H1 (cell line): ENCODE data around the gene XDH. TPM values are rescaled to one million over a fixed set of nuclear protein-coding genes. Genes with fewer than 3 reads are reported as not detected.

ENCODE experiments used
- CTCF ChIA-PET: fragments of 300-600 bp; sonication (Branson Sonifier 250); formaldehyde crosslinking; loops from one replicate; lab custom pipeline; 2021; ENCODE audit not compliant: partially characterized antibody; lab: Charles Lee
- POLR2A ChIA-PET: fragments of 300-600 bp; sonication (Branson Sonifier 250); formaldehyde crosslinking; loops from one replicate; lab custom pipeline; 2021; ENCODE audit warnings: inconsistent platforms; ENCODE audit not compliant: partially characterized antibody; lab: Charles Lee
- DNase-seq, 2 experiments: peaks; one replicate each; pipeline versions ENCODE4 v3.0.0 to v3.0.0-alpha.2; 2010 to 2022; ENCODE audit warnings: low spot score in 2 of 2, low read depth in 1 of 2, mixed read lengths in 1 of 2
- FAIRE-seq: peaks from 2 replicates; lab custom pipeline; 2011; peaks lifted over from hg19 to GRCh38; lab: Jason Lieb, UNC
- H2AFZ ChIP-seq: 2 replicates; pipeline ENCODE4 v1.8.1; 2012; ENCODE audit warnings: low read length, inconsistent platforms
- H2AK5ac ChIP-seq: 2 replicates; pipeline ENCODE4 v1.6.1; 2013; ENCODE audit warnings: low read depth, low read length
- H2BK120ac ChIP-seq: replicated peaks from 2 replicates; pipeline ENCODE3; 2013; ENCODE audit warnings: low read depth, low read length, inconsistent platforms
- H2BK12ac ChIP-seq: 2 replicates; pipeline ENCODE4 v1.6.1; 2013; ENCODE audit warnings: low read depth, low read length
- H2BK15ac ChIP-seq: 2 replicates; pipeline ENCODE4 v1.6.1; 2013; ENCODE audit warnings: low read length
- H2BK20ac ChIP-seq: 2 replicates; pipeline ENCODE4 v1.6.1; 2013; ENCODE audit warnings: low read length
- H2BK5ac ChIP-seq: 2 replicates; pipeline ENCODE4 v1.6.1; 2013; ENCODE audit warnings: low read depth, low read length
- H3K14ac ChIP-seq: 2 replicates; pipeline ENCODE4 v1.6.1; 2013; ENCODE audit warnings: inconsistent platforms; ENCODE audit not compliant: insufficient read length
- H3K18ac ChIP-seq: 2 replicates; pipeline ENCODE4 v1.6.1; 2013; ENCODE audit warnings: low read length; ENCODE audit errors: extremely low read depth
- H3K23ac ChIP-seq: 2 replicates; pipeline ENCODE4 v1.6.1; 2013; ENCODE audit warnings: inconsistent platforms; ENCODE audit not compliant: insufficient read length
- H3K23me2 ChIP-seq: 2 replicates; pipeline ENCODE4 v1.6.1; 2013; ENCODE audit warnings: low read depth, low read length
- H3K27ac ChIP-seq: 2 replicates; pipeline ENCODE4 v1.6.1; 2011; ENCODE audit warnings: low read depth, low read length, inconsistent platforms
- H3K27me3 ChIP-seq, 4 experiments: replicated peaks in 1 of 4; 1 replicate in 1 of 4; 2 replicates in 3 of 4; pipeline versions ENCODE4 v1.6.1 to v1.8.1; 2011 to 2013; ENCODE audit warnings: low read length in 3 of 4, mild to moderate bottlenecking in 3 of 4, inconsistent platforms in 2 of 4, mixed read lengths in 2 of 4, moderate library complexity in 1 of 4; ENCODE audit not compliant: control insufficient read depth in 3 of 4, insufficient read depth in 3 of 4; ENCODE audit errors: extremely low read depth in 1 of 4
- H3K36me3 ChIP-seq, 4 experiments: 2 replicates each; pipeline versions ENCODE4 v1.6.1 to v1.8.1; 2011 to 2013; ENCODE audit warnings: mild to moderate bottlenecking in 4 of 4, low read length in 3 of 4, moderate library complexity in 2 of 4, control low read depth in 1 of 4, inconsistent platforms in 1 of 4; ENCODE audit not compliant: insufficient read depth in 4 of 4, control insufficient read depth in 2 of 4
- H3K4ac ChIP-seq: replicated peaks from 2 replicates; pipeline ENCODE3; 2013; ENCODE audit warnings: low read length, low read depth, mixed read lengths, inconsistent platforms; ENCODE audit not compliant: insufficient read length
- H3K4me1 ChIP-seq, 4 experiments: replicated peaks in 1 of 4; 1 replicate in 1 of 4; 2 replicates in 3 of 4; pipeline versions ENCODE4 v1.6.1 to v1.8.1; 2011 to 2013; ENCODE audit warnings: low read length in 3 of 4, inconsistent platforms in 2 of 4, mixed read lengths in 1 of 4; ENCODE audit not compliant: insufficient read depth in 4 of 4, control insufficient read depth in 3 of 4
- H3K4me2 ChIP-seq, 2 experiments: 2 replicates each; pipeline versions ENCODE4 v1.6.1 to v1.8.1; 2011 to 2013; ENCODE audit warnings: low read depth in 2 of 2, low read length in 2 of 2, control low read depth in 1 of 2, inconsistent platforms in 1 of 2, mild to moderate bottlenecking in 1 of 2; ENCODE audit not compliant: insufficient read depth in 1 of 2
- H3K4me3 ChIP-seq, 4 experiments: fragments of 200-600, 300-600 bp in 1 of 4; sonication (generic), shearing (Covaris generic), sonication (Bioruptor Twin) in 1 of 4; 2 replicates each; pipeline versions ENCODE4 v1.5.1 to v1.8.1; 2011 to 2016; ENCODE audit warnings: low read length in 4 of 4, low read depth in 3 of 4, control low read depth in 2 of 4, inconsistent platforms in 2 of 4, mild to moderate bottlenecking in 2 of 4, mixed read lengths in 1 of 4, moderate library complexity in 1 of 4; ENCODE audit not compliant: insufficient read depth in 2 of 4; ENCODE audit errors: extremely low read depth in 1 of 4
- H3K56ac ChIP-seq: replicated peaks from 2 replicates; pipeline ENCODE3; 2013; ENCODE audit warnings: low read depth, mild to moderate bottlenecking, mixed read lengths, low read length, inconsistent platforms; ENCODE audit not compliant: insufficient read length
- H3K79me1 ChIP-seq: 2 replicates; pipeline ENCODE4 v1.6.1; 2013; ENCODE audit warnings: low read depth, low read length, control low read depth
- H3K79me2 ChIP-seq, 2 experiments: 2 replicates each; pipeline versions ENCODE4 v1.6.1 to v1.8.1; 2012 to 2013; ENCODE audit warnings: low read length in 2 of 2, mild to moderate bottlenecking in 2 of 2, inconsistent platforms in 1 of 2; ENCODE audit not compliant: insufficient read depth in 2 of 2, control insufficient read depth in 1 of 2
- H3K9ac ChIP-seq, 4 experiments: replicated peaks in 1 of 4; 1 replicate in 1 of 4; 2 replicates in 3 of 4; pipeline versions ENCODE4 v1.6.1 to v1.8.1; 2011 to 2013; ENCODE audit warnings: low read depth in 3 of 4, low read length in 3 of 4, control low read depth in 2 of 4, mild to moderate bottlenecking in 2 of 4, moderate library complexity in 2 of 4, inconsistent platforms in 1 of 4; ENCODE audit errors: extremely low read depth in 1 of 4
- H3K9me3 ChIP-seq, 2 experiments: 2 replicates each; pipeline versions ENCODE4 v1.6.1 to v1.8.1; 2012 to 2013; ENCODE audit warnings: mild to moderate bottlenecking in 2 of 2, moderate library complexity in 2 of 2, control low read depth in 1 of 2, inconsistent platforms in 1 of 2, low read depth in 1 of 2, low read length in 1 of 2, mixed read lengths in 1 of 2; ENCODE audit not compliant: insufficient read depth in 2 of 2
- H4K20me1 ChIP-seq, 2 experiments: replicated peaks in 1 of 2; 2 replicates each; pipeline versions ENCODE3 to v1.8.1; 2011 to 2013; ENCODE audit warnings: inconsistent platforms in 2 of 2, low read length in 2 of 2, mild to moderate bottlenecking in 1 of 2; ENCODE audit not compliant: insufficient read depth in 2 of 2, control insufficient read depth in 1 of 2
- H4K5ac ChIP-seq: 2 replicates; pipeline ENCODE4 v1.6.1; 2013; ENCODE audit warnings: low read length, low read depth, mixed read lengths, inconsistent platforms; ENCODE audit not compliant: insufficient read length
- H4K8ac ChIP-seq: 2 replicates; pipeline ENCODE4 v1.8.0; 2013; ENCODE audit warnings: mild to moderate bottlenecking, moderate library complexity, low read length, inconsistent platforms; ENCODE audit not compliant: insufficient read depth; ENCODE audit errors: extremely low read depth
- H4K91ac ChIP-seq: replicated peaks from 2 replicates; pipeline ENCODE3; 2013; ENCODE audit warnings: low read length, mixed read lengths, inconsistent platforms; ENCODE audit not compliant: insufficient read length
- ATF2 ChIP-seq: IDR thresholded peaks from 2 replicates; pipeline ENCODE4 v1.6.1; 2012; ENCODE audit warnings: low read length, inconsistent platforms
- CTCF ChIP-seq, 3 experiments: IDR thresholded peaks; 1 replicate in 2 of 3; 2 replicates in 1 of 3; pipeline versions ENCODE4 v1.5.1 to v1.6.1; 2011; ENCODE audit warnings: low read length in 3 of 3, mild to moderate bottlenecking in 3 of 3, inconsistent platforms in 2 of 3, low read depth in 1 of 3, moderate library complexity in 1 of 3; ENCODE audit not compliant: insufficient read depth in 1 of 3; ENCODE audit errors: control extremely low read depth in 1 of 3
- E2F6 ChIP-seq: IDR thresholded peaks from 2 replicates; pipeline ENCODE4 v1.6.1; 2012; ENCODE audit warnings: inconsistent platforms
- EGR1 ChIP-seq: IDR thresholded peaks from 2 replicates; pipeline ENCODE4 v1.6.1; 2011; ENCODE audit warnings: low read depth, low read length, borderline replicate concordance
- JUN ChIP-seq: IDR thresholded peaks from 2 replicates; pipeline ENCODE4 v1.6.1; 2011; ENCODE audit warnings: low read depth, mild to moderate bottlenecking, improper control_type of control experiment, low read length
- KDM4A ChIP-seq: IDR thresholded peaks from one replicate; pipeline ENCODE4 v1.7.1; 2012; ENCODE audit warnings: low read depth, mild to moderate bottlenecking, moderate library complexity, low read length, inconsistent platforms; ENCODE audit not compliant: severe bottlenecking
- SIX5 ChIP-seq: IDR thresholded peaks from 2 replicates; pipeline ENCODE4 v1.6.1; 2011; ENCODE audit warnings: mild to moderate bottlenecking, low read depth, low read length
- SUZ12 ChIP-seq: fragments of 200-600 bp; sonication (generic); IDR thresholded peaks from 2 replicates; pipeline ENCODE4 v1.6.1; 2012; ENCODE audit warnings: mild to moderate bottlenecking, inconsistent platforms, low read length, moderate library complexity, mixed read lengths
- TBP ChIP-seq: IDR thresholded peaks from 2 replicates; pipeline ENCODE4 v1.6.1; 2011; ENCODE audit warnings: low read depth, low read length, improper control_type of control experiment
- WGBS, 2 experiments: shearing (Covaris generic) in 1 of 2; methylation state at CpG; one replicate each; pipeline versions ENCODE4 v1.1.6 to v1.1.7; 2013 to 2015; ENCODE audit warnings: low lambda C conversion rate in 2 of 2, mixed read lengths in 2 of 2, inconsistent platforms in 1 of 2, low coverage in 1 of 2, missing lambda C conversion rate in 1 of 2; ENCODE audit not compliant: insufficient replicate concordance in 2 of 2, insufficient coverage in 1 of 2, insufficient read length in 1 of 2; ENCODE audit errors: extremely low coverage in 1 of 2, missing lambda C conversion rate in 1 of 2; 5-methylcytosine and 5-hydroxymethylcytosine counted together
- polyA plus RNA-seq, 7 experiments: library from polyadenylated mRNA; depleted of rRNA in 3 of 7; stranded (reverse) in 5 of 7; unstranded in 2 of 7; fragments of >200 nt in 5 of 7; fragments of 200-250 nt in 2 of 7; gene quantifications; 1 replicate in 5 of 7; 2 replicates in 1 of 7; 4 replicates in 1 of 7; pipeline versions ENCODE4 v1.2.1 to v1.2.3, GENCODE V29; 2011 to 2013; ENCODE audit warnings: missing spikeins in 2 of 7, mixed read lengths in 2 of 7
- total RNA-seq: library from RNA; stranded (reverse); fragmentation: NEBNext Ultra II Directional; extraction: Animal tissue kit (Norgen Biotek cat#: 25700); gene quantifications from 2 replicates; pipeline ENCODE4 v1.2.1, GENCODE V29; 2021

XDH gene
- total and polyA plus RNA-seq, 2 of the 8 experiments (the other 6 are each of a cell fraction or from before 2014, with no cell fraction given), result 0.68 to 1.2 TPM

- no peak for FAIRE-seq
- Histone ChIP-seq H2AFZ (no peak overlapping the region), H3K79me2 (no peaks in the 10 kb centered on the region)
- TF ChIP-seq SIX5 (no peak), JUN (no peak), E2F6 (no peak), ATF2 (no peak), EGR1 (no peak), CTCF (IDR thresholded peaks at IDR 0.05; ENCODE audit: control extremely low read depth in 1 of 3, insufficient read depth in 1 of 3, low read depth in 1 of 3, low read length in 3 of 3) (no peak), TBP (no peak), SUZ12 (no peak), KDM4A (no peak)
These were observed 92.2 kb downstream of the XDH start for GRCh38 chr2:31322371-31322770.

More at GRCh38 chr2:31322371-31322770, 92.2 kb downstream of the XDH start:
- DNase-seq, result no peak
- no peak overlapping the region for H3K14ac ChIP-seq
- no peak overlapping the region for H3K18ac ChIP-seq
- CTCF ChIA-PET, result interaction anchor here (1.0 to 9.4 kb wide), 4 partner anchors 9 to 460 kb away, joined by 3 to 64 read pairs (median 4); partner anchors contain the start of gene EHD3
- 91% methylated on average over 1 of the region's 1 CpG; no CpG with 5 or more reads in 1 of the 2 experiments for WGBS, 2 experiments
- H3K23ac ChIP-seq, result no peak overlapping the region
- no peak overlapping the region for H3K56ac ChIP-seq
- no peak overlapping the region for H4K5ac ChIP-seq
- H2BK12ac ChIP-seq, result no peak overlapping the region
- no peak overlapping the region for H2AK5ac ChIP-seq
- no peak overlapping the region for H2BK15ac ChIP-seq
- no peak overlapping the region for H3K4ac ChIP-seq
- no peak overlapping the region for H2BK20ac ChIP-seq
- H2BK120ac ChIP-seq, result no peak overlapping the region
- no peak overlapping the region for H4K8ac ChIP-seq
- no peak overlapping the region for H2BK5ac ChIP-seq
- no peaks in the 10 kb centered on the region; a peak in 1 of 7 replicates for H3K27me3 ChIP-seq
- no peaks in the 10 kb centered on the region for H4K20me1 ChIP-seq
- no peaks in the 10 kb centered on the region for H3K9me3 ChIP-seq
- no peak overlapping the region for H3K27ac ChIP-seq
- no peaks in the 10 kb centered on the region for H3K36me3 ChIP-seq
- H3K9ac ChIP-seq, result no peak overlapping the region
- no peaks in the 10 kb centered on the region; the same call in 1 of the 2 replicates for H3K79me1 ChIP-seq
- no peak overlapping the region for H4K91ac ChIP-seq
- no peak overlapping the region for H3K4me3 ChIP-seq
- POLR2A ChIA-PET, result no interaction called here
- H3K23me2 ChIP-seq, result no peaks in the 10 kb centered on the region
- no peak overlapping the region for H3K4me2 ChIP-seq
- H3K4me1 ChIP-seq, result peaks cover 0 to 5% (median under 1%) of the 10 kb centered on the region in 4 experiments; a peak in 2 of 7 replicates
